ENCODE data around the gene FUNDC1. TPM values are rescaled to one million over a fixed set of nuclear protein-coding genes. Genes with fewer than 3 reads are reported as not detected.
"Not testable (repeated sequence)": the region's sequence is repeated elsewhere in the genome, so short reads cannot be mapped to it uniquely, and the experiment has no call there.

The FUNDC1 gene
- total RNA-seq, 1 donor from 2014 or later, result 17.8 TPM

- H3K36me3 Mint-ChIP-seq, result no peaks in the 10 kb centered on the region
- no peaks in the 10 kb centered on the region for H3K4me1 Mint-ChIP-seq (ENCODE audit: unreplicated experiment)
- no peak for TF ChIP-seq CTCF (conservative IDR thresholded peaks at IDR 0.05)
- no peak for DNase-seq (ENCODE audit: extremely low spot score, unreplicated experiment)
- peaks cover 12% of the 10 kb centered on the region for H3K9me3 Mint-ChIP-seq
- no peaks in the 10 kb centered on the region for H3K27me3 Mint-ChIP-seq
- H3K27ac Mint-ChIP-seq, result no peak overlapping the region
- H3K4me3 Mint-ChIP-seq, result no peak overlapping the region
Observed at GRCh38 chrX:44569122-44569521, 26.5 kb upstream of the FUNDC1 start.

DNA sequence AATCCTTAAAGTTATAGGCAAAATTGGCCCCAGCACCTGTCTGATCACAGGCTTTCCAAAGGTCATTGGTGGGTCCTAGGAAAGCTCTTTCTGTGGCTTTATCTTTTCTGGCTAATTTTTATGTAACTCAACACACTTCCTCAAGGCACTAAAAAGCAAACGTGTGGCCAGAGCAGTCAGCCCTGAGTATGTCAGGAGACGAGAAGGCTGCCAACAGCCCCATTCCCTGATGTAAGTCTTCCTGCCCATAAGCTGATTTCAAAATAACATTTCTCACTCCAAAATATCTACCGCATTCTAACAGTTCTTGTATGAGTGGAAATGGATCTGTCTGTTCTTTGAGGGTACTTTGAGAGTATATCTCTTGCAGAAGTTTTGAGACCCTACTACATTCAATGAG, 25.5 kb upstream of the FUNDC1 start:
- DNase-seq (ENCODE audit: extremely low spot score, unreplicated experiment), result no peak
- no peaks in the 10 kb centered on the region for H3K27me3 Mint-ChIP-seq
- H3K36me3 Mint-ChIP-seq, result no peaks in the 10 kb centered on the region
- H3K4me1 Mint-ChIP-seq (ENCODE audit: unreplicated experiment), result no peaks in the 10 kb centered on the region
- H3K9me3 Mint-ChIP-seq, result peaks cover 12% of the 10 kb centered on the region
- no peak overlapping the region for H3K4me3 Mint-ChIP-seq
- no peak overlapping the region for H3K27ac Mint-ChIP-seq
- TF ChIP-seq CTCF (conservative IDR thresholded peaks at IDR 0.05), result no peak

GRCh38 chrX:44561896-44562295, 19.2 kb upstream of the FUNDC1 start:
- not testable (repeated sequence) for H3K4me1 Mint-ChIP-seq (ENCODE audit: unreplicated experiment); H3K36me3 Mint-ChIP-seq; H3K27me3 Mint-ChIP-seq; DNase-seq (ENCODE audit: extremely low spot score, unreplicated experiment); H3K9me3 Mint-ChIP-seq; H3K4me3 Mint-ChIP-seq; H3K27ac Mint-ChIP-seq

- no peak overlapping the region for H3K27ac Mint-ChIP-seq
- no peak overlapping the region for H3K4me3 Mint-ChIP-seq
- no peak for TF ChIP-seq CTCF (conservative IDR thresholded peaks at IDR 0.05)
- H3K4me1 Mint-ChIP-seq (ENCODE audit: unreplicated experiment), result no peaks in the 10 kb centered on the region
- no peaks in the 10 kb centered on the region for H3K27me3 Mint-ChIP-seq
- DNase-seq (ENCODE audit: extremely low spot score, unreplicated experiment), result no peak
- no peaks in the 10 kb centered on the region for H3K9me3 Mint-ChIP-seq
- H3K36me3 Mint-ChIP-seq, result no peaks in the 10 kb centered on the region
Observed at GRCh38 chrX:44550563-44550962, 7.9 kb upstream of the FUNDC1 start.

DNA sequence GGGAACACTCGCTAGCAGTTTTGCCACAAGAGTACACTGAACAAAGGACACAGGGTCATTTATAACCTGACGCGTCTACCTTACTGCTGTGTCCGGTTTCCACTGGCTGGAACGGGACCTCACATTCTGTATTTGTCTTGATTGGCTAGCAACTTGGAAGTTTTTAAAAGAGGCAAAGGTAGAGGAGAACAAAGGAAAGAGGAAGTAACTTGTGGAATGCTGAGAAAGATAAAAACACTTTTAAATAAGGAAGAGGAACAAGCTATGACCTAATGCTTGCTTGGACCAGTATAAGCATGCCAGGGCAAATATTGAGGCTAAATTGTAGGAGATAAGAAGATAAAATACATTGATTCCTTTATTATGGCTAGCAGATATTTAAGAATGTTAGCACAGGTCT, 2.8 kb upstream of the FUNDC1 start:
- not testable (repeated sequence) for H3K4me1 Mint-ChIP-seq (ENCODE audit: unreplicated experiment); H3K27me3 Mint-ChIP-seq; H3K27ac Mint-ChIP-seq; H3K9me3 Mint-ChIP-seq; H3K36me3 Mint-ChIP-seq; DNase-seq (ENCODE audit: extremely low spot score, unreplicated experiment); H3K4me3 Mint-ChIP-seq

GRCh38 chrX:44544036-44544435, 1.4 kb upstream of the FUNDC1 start:
- peaks cover 4% of the 10 kb centered on the region for H3K36me3 Mint-ChIP-seq
- no peaks in the 10 kb centered on the region for H3K27me3 Mint-ChIP-seq
- H3K9me3 Mint-ChIP-seq, result peaks cover 6% of the 10 kb centered on the region

More at GRCh38 chrX:44544036-44544435, 1.4 kb upstream of the FUNDC1 start:
- H3K27ac Mint-ChIP-seq, result no peak overlapping the region
- DNase-seq (ENCODE audit: extremely low spot score, unreplicated experiment), result no peak
- peaks cover 8% of the 10 kb centered on the region for H3K4me1 Mint-ChIP-seq (ENCODE audit: unreplicated experiment)
- H3K4me3 Mint-ChIP-seq, result no peak overlapping the region
- no peak for TF ChIP-seq CTCF (conservative IDR thresholded peaks at IDR 0.05)

All from type B pancreatic cell (in vitro differentiated cells).